Panc1 (cell line): Measurements from ENCODE around the gene ZNF804B. TPM values are rescaled to one million over a fixed set of nuclear protein-coding genes. Genes with fewer than 3 reads are reported as not detected.

ENCODE experiments used
- ATAC-seq: fragments of 200-7000 bp; cut with Tn5 transposase; 2 replicates; pipeline ENCODE4 v1.9.1; 2020; ENCODE audit warnings: mild to moderate bottlenecking, moderate library complexity
- BruUV-seq: library from RNA; stranded (reverse); fragments of 400-500 nt; replicated peaks from 2 replicates; lab custom pipeline; 2021; lab: Mats Ljungman, UMichigan
- CTCF ChIA-PET: fragments of 300-600 bp; sonication (Branson Sonifier 250); formaldehyde crosslinking; loops from one replicate; lab custom pipeline; 2022; ENCODE audit warnings: antibody characterized with exemption; lab: Charles Lee
- POLR2A ChIA-PET: fragments of 300-600 bp; sonication (Branson Sonifier 250); formaldehyde crosslinking; loops from one replicate; lab custom pipeline; 2022; ENCODE audit warnings: antibody characterized with exemption; lab: Charles Lee
- DNase-seq: peaks from one replicate; pipeline ENCODE4 v3.0.0-alpha.2; 2010; ENCODE audit warnings: low read depth, low spot score
- H3K27ac ChIP-seq: 2 replicates; pipeline ENCODE4 v1.5.1; 2011; ENCODE audit warnings: mild to moderate bottlenecking, low read length, inconsistent platforms
- H3K27me3 ChIP-seq: fragments of 200-500 bp; sonication (Bioruptor generic); 2 replicates; pipeline ENCODE4 v1.6.0; 2014; ENCODE audit warnings: low read length, inconsistent platforms; ENCODE audit not compliant: control insufficient read depth, insufficient read depth
- H3K36me3 ChIP-seq: fragments of 200-500 bp; sonication (Bioruptor generic); 2 replicates; pipeline ENCODE4 v1.5.1; 2014; ENCODE audit warnings: inconsistent platforms, mild to moderate bottlenecking, low read length, moderate library complexity; ENCODE audit not compliant: control insufficient read depth, insufficient read depth
- H3K4me1 ChIP-seq: 2 replicates; pipeline ENCODE4 v1.5.1; 2011; ENCODE audit warnings: inconsistent platforms, mild to moderate bottlenecking, low read length, moderate library complexity; ENCODE audit not compliant: control insufficient read depth, insufficient read depth
- H3K4me3 ChIP-seq, 2 experiments: 2 replicates each; pipeline ENCODE4 v1.5.1; 2011 to 2012; ENCODE audit warnings: low read depth in 2 of 2, low read length in 2 of 2, mild to moderate bottlenecking in 2 of 2, inconsistent platforms in 1 of 2, moderate library complexity in 1 of 2
- H3K9me3 ChIP-seq: fragments of 200-500 bp; sonication (Bioruptor generic); 2 replicates; pipeline ENCODE4 v1.5.1; 2014; ENCODE audit warnings: low read depth, mild to moderate bottlenecking, inconsistent platforms, low read length, moderate library complexity; ENCODE audit not compliant: control insufficient read depth, insufficient read depth
- POLR2AphosphoS5 ChIP-seq: IDR thresholded peaks from 2 replicates; pipeline ENCODE4 v1.6.1; 2012; ENCODE audit warnings: mild to moderate bottlenecking, low read depth, low read length, moderate library complexity
- SIN3A ChIP-seq: IDR thresholded peaks from 2 replicates; pipeline ENCODE4 v1.6.1; 2012; ENCODE audit warnings: low read depth, mild to moderate bottlenecking, low read length, moderate library complexity, borderline replicate concordance; ENCODE audit not compliant: insufficient read depth
- TCF7L2 ChIP-seq: IDR thresholded peaks from 2 replicates; pipeline ENCODE4 v1.6.1; 2011; ENCODE audit warnings: mild to moderate bottlenecking, low read depth, low read length, inconsistent platforms
- in situ Hi-C: cut with HindIII; loops from 2 replicates; pipeline ENCODE4 v1.10.0; 2016; ENCODE audit warnings: low sequenced_read_pairs, low pct_unique_long_range_greater_than_20kb
- intact Hi-C: fragments of 100-400 bp; cut with micrococcal nuclease; formaldehyde crosslinking; loops from one replicate; pipeline ENCODE4 v1.10.0; 2022; ENCODE audit not compliant: unreplicated experiment
- total RNA-seq: library from RNA; stranded (reverse); gene quantifications from one replicate; pipeline ENCODE4 v1.2.1, GENCODE V29; 2021; ENCODE audit not compliant: unreplicated experiment
- TF ChIP-seq, protein P1 (sequence below): fragments of 450-650 bp; IDR thresholded peaks from 2 replicates; pipeline ENCODE4 v1.5.1; 2017; ENCODE audit warnings: mild to moderate bottlenecking
- TF ChIP-seq, protein P2 (sequence below), 2 experiments: IDR thresholded peaks; 2 replicates each; pipeline ENCODE4 v1.6.1; 2011 to 2012; ENCODE audit warnings: low read depth in 2 of 2, control low read depth in 1 of 2, low read length in 1 of 2, mild to moderate bottlenecking in 1 of 2, moderate library complexity in 1 of 2; ENCODE audit not compliant: insufficient read depth in 1 of 2

Gene ZNF804B
- total RNA-seq, 1 experiment from 2014 or later = not detected

DNA sequence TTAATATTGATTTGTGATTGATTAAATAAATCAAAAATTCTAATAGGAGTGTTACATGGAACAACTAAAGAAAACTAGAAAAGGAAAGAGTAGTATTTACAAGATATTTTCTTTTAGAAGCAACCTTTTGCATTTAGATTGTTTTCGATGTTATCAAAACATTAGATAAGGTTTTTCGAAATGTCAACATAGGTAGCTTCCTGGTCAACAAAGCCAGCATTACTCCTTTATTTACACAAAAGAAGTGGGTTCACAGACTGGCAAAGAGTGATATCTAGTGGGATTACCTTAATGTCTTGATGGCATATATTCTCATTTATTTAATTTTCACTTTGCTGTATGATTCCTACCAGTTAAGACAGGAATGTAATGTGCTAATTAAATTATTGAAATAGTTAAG lies 153.4 kb downstream of the ZNF804B start:
- Histone ChIP-seq H3K27me3 (no peaks in the 10 kb centered on the region), H3K4me3 (no peak overlapping the region), H3K36me3 (no peaks in the 10 kb centered on the region), H3K9me3 (no peaks in the 10 kb centered on the region), H3K4me1 (no peaks in the 10 kb centered on the region), H3K27ac (no peak overlapping the region)
- in situ Hi-C loops (no loop called here), intact Hi-C loops (no loop called here)
- no peak for DNase-seq
- no TSS peak for BruUV-seq
- POLR2A ChIA-PET = no interaction called here
- ATAC-seq = no peak
- CTCF ChIA-PET = no interaction called here
- no peak for TF ChIP-seq TCF7L2

DNA sequence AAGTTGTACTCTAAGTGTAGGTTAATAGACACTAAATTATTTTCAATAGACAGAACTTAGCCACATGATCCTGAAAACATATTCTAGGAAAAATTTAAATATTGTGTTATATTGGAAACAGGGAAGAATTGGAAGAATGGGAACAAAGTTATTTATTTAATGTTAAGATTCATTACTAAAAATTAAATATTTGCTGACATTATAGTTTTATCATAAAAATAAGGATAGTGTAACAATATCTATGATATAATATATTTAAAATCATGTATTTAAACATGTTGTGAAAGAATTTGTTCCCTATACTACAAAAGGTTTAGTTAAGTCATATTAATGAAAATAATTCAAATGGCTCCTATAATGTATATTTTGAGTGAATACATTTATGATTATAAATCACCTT lies 156.1 kb downstream of the ZNF804B start:
- Histone ChIP-seq H3K27ac (no peak overlapping the region), H3K27me3 (no peaks in the 10 kb centered on the region), H3K4me1 (no peaks in the 10 kb centered on the region), H3K9me3 (no peaks in the 10 kb centered on the region), H3K4me3 (no peak overlapping the region), H3K36me3 (no peaks in the 10 kb centered on the region)
- BruUV-seq = no TSS peak
- intact Hi-C loops (no loop called here), in situ Hi-C loops (no loop called here)
- POLR2A ChIA-PET = no interaction called here
- DNase-seq (no peak), ATAC-seq (no peak)
- CTCF ChIA-PET = no interaction called here
- no peak for TF ChIP-seq SIN3A
- TF ChIP-seq TCF7L2 = no peak
- TF ChIP-seq, protein P1, sequence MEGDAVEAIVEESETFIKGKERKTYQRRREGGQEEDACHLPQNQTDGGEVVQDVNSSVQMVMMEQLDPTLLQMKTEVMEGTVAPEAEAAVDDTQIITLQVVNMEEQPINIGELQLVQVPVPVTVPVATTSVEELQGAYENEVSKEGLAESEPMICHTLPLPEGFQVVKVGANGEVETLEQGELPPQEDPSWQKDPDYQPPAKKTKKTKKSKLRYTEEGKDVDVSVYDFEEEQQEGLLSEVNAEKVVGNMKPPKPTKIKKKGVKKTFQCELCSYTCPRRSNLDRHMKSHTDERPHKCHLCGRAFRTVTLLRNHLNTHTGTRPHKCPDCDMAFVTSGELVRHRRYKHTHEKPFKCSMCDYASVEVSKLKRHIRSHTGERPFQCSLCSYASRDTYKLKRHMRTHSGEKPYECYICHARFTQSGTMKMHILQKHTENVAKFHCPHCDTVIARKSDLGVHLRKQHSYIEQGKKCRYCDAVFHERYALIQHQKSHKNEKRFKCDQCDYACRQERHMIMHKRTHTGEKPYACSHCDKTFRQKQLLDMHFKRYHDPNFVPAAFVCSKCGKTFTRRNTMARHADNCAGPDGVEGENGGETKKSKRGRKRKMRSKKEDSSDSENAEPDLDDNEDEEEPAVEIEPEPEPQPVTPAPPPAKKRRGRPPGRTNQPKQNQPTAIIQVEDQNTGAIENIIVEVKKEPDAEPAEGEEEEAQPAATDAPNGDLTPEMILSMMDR = no peak
- TF ChIP-seq, protein P2, sequence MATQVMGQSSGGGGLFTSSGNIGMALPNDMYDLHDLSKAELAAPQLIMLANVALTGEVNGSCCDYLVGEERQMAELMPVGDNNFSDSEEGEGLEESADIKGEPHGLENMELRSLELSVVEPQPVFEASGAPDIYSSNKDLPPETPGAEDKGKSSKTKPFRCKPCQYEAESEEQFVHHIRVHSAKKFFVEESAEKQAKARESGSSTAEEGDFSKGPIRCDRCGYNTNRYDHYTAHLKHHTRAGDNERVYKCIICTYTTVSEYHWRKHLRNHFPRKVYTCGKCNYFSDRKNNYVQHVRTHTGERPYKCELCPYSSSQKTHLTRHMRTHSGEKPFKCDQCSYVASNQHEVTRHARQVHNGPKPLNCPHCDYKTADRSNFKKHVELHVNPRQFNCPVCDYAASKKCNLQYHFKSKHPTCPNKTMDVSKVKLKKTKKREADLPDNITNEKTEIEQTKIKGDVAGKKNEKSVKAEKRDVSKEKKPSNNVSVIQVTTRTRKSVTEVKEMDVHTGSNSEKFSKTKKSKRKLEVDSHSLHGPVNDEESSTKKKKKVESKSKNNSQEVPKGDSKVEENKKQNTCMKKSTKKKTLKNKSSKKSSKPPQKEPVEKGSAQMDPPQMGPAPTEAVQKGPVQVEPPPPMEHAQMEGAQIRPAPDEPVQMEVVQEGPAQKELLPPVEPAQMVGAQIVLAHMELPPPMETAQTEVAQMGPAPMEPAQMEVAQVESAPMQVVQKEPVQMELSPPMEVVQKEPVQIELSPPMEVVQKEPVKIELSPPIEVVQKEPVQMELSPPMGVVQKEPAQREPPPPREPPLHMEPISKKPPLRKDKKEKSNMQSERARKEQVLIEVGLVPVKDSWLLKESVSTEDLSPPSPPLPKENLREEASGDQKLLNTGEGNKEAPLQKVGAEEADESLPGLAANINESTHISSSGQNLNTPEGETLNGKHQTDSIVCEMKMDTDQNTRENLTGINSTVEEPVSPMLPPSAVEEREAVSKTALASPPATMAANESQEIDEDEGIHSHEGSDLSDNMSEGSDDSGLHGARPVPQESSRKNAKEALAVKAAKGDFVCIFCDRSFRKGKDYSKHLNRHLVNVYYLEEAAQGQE (IDR thresholded peaks at IDR 0.05; ENCODE audit: insufficient read depth in 1 of 2, low read depth in 2 of 2, low read length in 1 of 2) = no peak
- no peak for TF ChIP-seq POLR2AphosphoS5

DNA sequence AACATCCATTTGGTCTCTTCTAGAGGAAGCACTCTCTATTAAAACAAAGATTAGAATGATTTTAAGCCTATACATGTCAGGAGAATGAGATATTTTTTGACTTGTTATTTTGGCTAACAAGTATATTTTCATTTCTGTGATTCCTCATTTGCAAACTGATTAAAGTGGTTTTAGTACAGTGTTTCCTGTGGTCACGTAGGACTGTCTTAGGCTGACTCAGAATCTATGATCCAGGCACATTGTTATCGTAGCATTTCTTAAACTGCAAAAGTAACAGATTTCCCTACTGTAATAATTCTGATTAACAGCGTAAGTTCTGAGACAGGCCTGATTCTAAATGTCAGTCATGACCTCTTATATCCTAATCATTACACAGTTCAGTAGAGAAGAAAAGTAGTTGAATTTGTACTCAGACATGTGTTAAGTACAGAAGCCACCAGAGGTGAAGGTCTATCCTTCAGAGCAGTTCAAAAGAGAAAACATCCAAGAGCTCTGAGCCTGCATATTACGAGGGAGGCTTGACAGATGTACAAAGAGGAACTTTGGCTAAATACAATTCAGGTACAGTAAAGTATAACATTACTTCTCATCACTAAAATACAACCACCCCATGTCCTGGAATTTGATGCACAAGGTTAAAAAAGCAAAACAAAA lies 160.1 kb downstream of the ZNF804B start:
- H3K9me3 ChIP-seq = no peaks in the 10 kb centered on the region
- H3K36me3 ChIP-seq = no peaks in the 10 kb centered on the region
- DNase-seq = no peak
- BruUV-seq = no TSS peak
- no peak for ATAC-seq
- ChIA-PET POLR2A (no interaction called here), CTCF (no interaction called here)
- TF ChIP-seq POLR2AphosphoS5 = no peak
- no peak for TF ChIP-seq SIN3A
- H3K27me3 ChIP-seq = no peaks in the 10 kb centered on the region
- in situ Hi-C loops (no loop called here), intact Hi-C loops (no loop called here)
- H3K27ac ChIP-seq = no peak overlapping the region
- H3K4me1 ChIP-seq = no peaks in the 10 kb centered on the region
- no peak overlapping the region for H3K4me3 ChIP-seq
